Measurements from ENCODE around the gene ELF4. TPM values are rescaled to one million over a fixed set of nuclear protein-coding genes. Genes with fewer than 3 reads are reported as not detected.

ELF4 gene
- total and polyA plus RNA-seq, 2 of the 4 experiments (the other 2 are of a cell fraction): 10.9 to 19.0 TPM

- TF ChIP-seq RCOR1 (IDR thresholded peaks at IDR 0.05; ENCODE audit: insufficient replicate concordance, low read length): no peak
- TF ChIP-seq RAD21 (IDR thresholded peaks at IDR 0.05; ENCODE audit: low read length): peak; percentile 44
- TF ChIP-seq RFX5 (IDR thresholded peaks at IDR 0.05; ENCODE audit: low read depth, low read length): no peak
Measured at GRCh38 chrX:130120746-130121504, 10.6 kb upstream of the ELF4 start (continued).

GRCh38 chrX:130120321-130120731 is 10.0 kb upstream of the ELF4 start:
- H3K4me3 ChIP-seq (ENCODE audit: insufficient read depth, low read depth, low read length): peak overlapping the region; percentile 23
- H2BK5ac ChIP-seq (ENCODE audit: low read depth, low read length, poor library complexity, severe bottlenecking): no peak overlapping the region
- no peak overlapping the region for H3K14ac ChIP-seq (replicated peaks; ENCODE audit: low read depth, low read length)
- no peak overlapping the region; the same call in 2 of the 3 replicates for H2BK15ac ChIP-seq (ENCODE audit: low read depth, low read length)
- H3K9ac ChIP-seq (ENCODE audit: low read depth, low read length): no peak overlapping the region
- peak overlapping the region; percentile 81 for H2AK9ac ChIP-seq (replicated peaks; ENCODE audit: low read depth, low read length, poor library complexity)
- H3K23ac ChIP-seq (ENCODE audit: low read depth, low read length): no peak overlapping the region
- H2BK20ac ChIP-seq (ENCODE audit: low read depth, low read length): no peak overlapping the region
- no peak for ATAC-seq (ENCODE audit: low read depth)
- no peak overlapping the region; the same call in 1 of the 2 replicates for H3K27ac ChIP-seq (ENCODE audit: insufficient read depth, low read length)
- peak overlapping the region; percentile 75 for H2AK5ac ChIP-seq (ENCODE audit: low read depth, low read length)
- H3K36me3 ChIP-seq (ENCODE audit: control insufficient read depth, insufficient read depth, low read length): no peaks in the 10 kb centered on the region
- TF ChIP-seq CHD1 (IDR thresholded peaks at IDR 0.05; ENCODE audit: low read depth, low read length): no peak
- no peak for TF ChIP-seq SMC3 (IDR thresholded peaks at IDR 0.05; ENCODE audit: low read depth, low read length)
- no peak for TF ChIP-seq FOS (IDR thresholded peaks at IDR 0.05; ENCODE audit: low read depth, low read length)
- no peak for TF ChIP-seq BHLHE40 (IDR thresholded peaks at IDR 0.05; ENCODE audit: low read depth, low read length)
- no peak for TF ChIP-seq MXI1 (IDR thresholded peaks at IDR 0.05; ENCODE audit: borderline replicate concordance, low read depth, low read length)
- TF ChIP-seq RAD21 (IDR thresholded peaks at IDR 0.05; ENCODE audit: low read length): no peak
- no peak for TF ChIP-seq NFE2L2 (IDR thresholded peaks at IDR 0.05; ENCODE audit: low read depth, low read length)
- TF ChIP-seq POLR2A (IDR thresholded peaks at IDR 0.05; ENCODE audit: low read depth, low read length): no peak
- no peak for TF ChIP-seq MAFK (IDR thresholded peaks at IDR 0.05; ENCODE audit: low read depth, low read length)
- TF ChIP-seq USF2 (IDR thresholded peaks at IDR 0.05; ENCODE audit: low read depth, low read length): no peak
- no peak for TF ChIP-seq CTCF (conservative IDR thresholded peaks at IDR 0.05; ENCODE audit: low read depth, low read length)
- TF ChIP-seq RCOR1 (IDR thresholded peaks at IDR 0.05; ENCODE audit: insufficient replicate concordance, low read length): no peak
- TF ChIP-seq RFX5 (IDR thresholded peaks at IDR 0.05; ENCODE audit: low read depth, low read length): no peak
- peak overlapping the region in 1 of 2 experiments; percentile 61; a peak in 1 of 4 replicates for H4K8ac ChIP-seq (ENCODE audit: low read depth in 2 of 2, low read length in 2 of 2)
- no TSS peak for BruUV-seq (replicated peaks)
- H4K5ac ChIP-seq (ENCODE audit: low read depth, low read length): no peak overlapping the region; the same call in 1 of the 2 replicates
- 0 out of 2 replicates have a peak, but pooled peaks cover 4% of the 10 kb centered on the region for H4K20me1 ChIP-seq (ENCODE audit: insufficient read depth, low read length)
- peak overlapping the region; percentile 94 for H2AFZ ChIP-seq (replicated peaks; ENCODE audit: low read length, poor library complexity)
- CTCF ChIA-PET: interaction anchor here (0.6 to 2.5 kb wide), 2 partner anchors 41 to 345 kb away, joined by 3 to 7 read pairs; no protein-coding TSS in a partner anchor
- H3K56ac ChIP-seq (ENCODE audit: extremely low read depth, insufficient read depth, low read length): no peak overlapping the region
- H3K4me1 ChIP-seq (ENCODE audit: control insufficient read depth, insufficient read depth, low read length): peaks cover 15% of the 10 kb centered on the region
- peak overlapping the region; percentile 57; the same call in 1 of the 2 replicates for H2BK120ac ChIP-seq (ENCODE audit: low read depth, low read length)
- intact Hi-C loops (cut with micrococcal nuclease): no loop called here
- H3K9me3 ChIP-seq (ENCODE audit: control insufficient read depth, insufficient read depth, low read length): no peaks in the 10 kb centered on the region
- H3K4me2 ChIP-seq (ENCODE audit: low read depth, low read length): peak overlapping the region; percentile 22; the same call in 1 of the 2 replicates
- no peaks in the 10 kb centered on the region for H3K27me3 ChIP-seq (ENCODE audit: control insufficient read depth, insufficient read depth, low read length)
- dilution Hi-C loops (cut with HindIII; ENCODE audit: low sequenced_read_pairs, unreplicated experiment): no loop called here
- H4K91ac ChIP-seq (ENCODE audit: insufficient read depth, low read depth, low read length): no peak overlapping the region
- 40% methylated on average over 7 of the region's 28 CpGs; no CpG with 5 or more reads in 1 of the 2 experiments for WGBS, 2 experiments (ENCODE audit: extremely low coverage in 2 of 2, insufficient read length in 1 of 2)
- H3K18ac ChIP-seq (ENCODE audit: low read depth, low read length): no peak overlapping the region; the same call in 1 of the 2 replicates
- H3K9me1 ChIP-seq (ENCODE audit: insufficient read depth, low read length): peaks cover 5% of the 10 kb centered on the region; the same call in 1 of the 2 replicates
- in situ Hi-C loops (cut with MboI; ENCODE audit: low sequenced_read_pairs): no loop called here
- DNase-seq: no peak
- peak overlapping the region; percentile 47; the same call in 1 of the 2 replicates for H3K4ac ChIP-seq (ENCODE audit: low read depth, low read length)
- POLR2A ChIA-PET (ENCODE audit: unreplicated experiment): no interaction called here
- peaks cover 0 to 8% of the 10 kb centered on the region in 2 experiments; a peak in 1 of 4 replicates for H3K79me1 ChIP-seq (ENCODE audit: low read depth in 1 of 2, low read length in 2 of 2)
